H1 (cell line): ENCODE data around the gene EMC1. TPM values are rescaled to one million over a fixed set of nuclear protein-coding genes. Genes with fewer than 3 reads are reported as not detected.

Source experiments
- CTCF ChIA-PET: fragments of 300-600 bp; sonication (Branson Sonifier 250); formaldehyde crosslinking; loops from one replicate; lab custom pipeline; 2021; ENCODE audit not compliant: partially characterized antibody; lab: Charles Lee
- POLR2A ChIA-PET: fragments of 300-600 bp; sonication (Branson Sonifier 250); formaldehyde crosslinking; loops from one replicate; lab custom pipeline; 2021; ENCODE audit warnings: inconsistent platforms; ENCODE audit not compliant: partially characterized antibody; lab: Charles Lee
- DNase-seq, 2 experiments: peaks; one replicate each; pipeline versions ENCODE4 v3.0.0 to v3.0.0-alpha.2; 2010 to 2022; ENCODE audit warnings: low spot score in 2 of 2, low read depth in 1 of 2, mixed read lengths in 1 of 2
- FAIRE-seq: peaks from 2 replicates; lab custom pipeline; 2011; peaks lifted over from hg19 to GRCh38; lab: Jason Lieb, UNC
- H2AFZ ChIP-seq: 2 replicates; pipeline ENCODE4 v1.8.1; 2012; ENCODE audit warnings: low read length, inconsistent platforms
- H2AK5ac ChIP-seq: 2 replicates; pipeline ENCODE4 v1.6.1; 2013; ENCODE audit warnings: low read depth, low read length
- H2BK120ac ChIP-seq: replicated peaks from 2 replicates; pipeline ENCODE3; 2013; ENCODE audit warnings: low read depth, low read length, inconsistent platforms
- H2BK12ac ChIP-seq: 2 replicates; pipeline ENCODE4 v1.6.1; 2013; ENCODE audit warnings: low read depth, low read length
- H2BK15ac ChIP-seq: 2 replicates; pipeline ENCODE4 v1.6.1; 2013; ENCODE audit warnings: low read length
- H2BK20ac ChIP-seq: 2 replicates; pipeline ENCODE4 v1.6.1; 2013; ENCODE audit warnings: low read length
- H2BK5ac ChIP-seq: 2 replicates; pipeline ENCODE4 v1.6.1; 2013; ENCODE audit warnings: low read depth, low read length
- H3K14ac ChIP-seq: 2 replicates; pipeline ENCODE4 v1.6.1; 2013; ENCODE audit warnings: inconsistent platforms; ENCODE audit not compliant: insufficient read length
- H3K18ac ChIP-seq: 2 replicates; pipeline ENCODE4 v1.6.1; 2013; ENCODE audit warnings: low read length; ENCODE audit errors: extremely low read depth
- H3K23ac ChIP-seq: 2 replicates; pipeline ENCODE4 v1.6.1; 2013; ENCODE audit warnings: inconsistent platforms; ENCODE audit not compliant: insufficient read length
- H3K23me2 ChIP-seq: 2 replicates; pipeline ENCODE4 v1.6.1; 2013; ENCODE audit warnings: low read depth, low read length
- H3K27ac ChIP-seq: 2 replicates; pipeline ENCODE4 v1.6.1; 2011; ENCODE audit warnings: low read depth, low read length, inconsistent platforms
- H3K27me3 ChIP-seq, 4 experiments: replicated peaks in 1 of 4; 1 replicate in 1 of 4; 2 replicates in 3 of 4; pipeline versions ENCODE4 v1.6.1 to v1.8.1; 2011 to 2013; ENCODE audit warnings: low read length in 3 of 4, mild to moderate bottlenecking in 3 of 4, inconsistent platforms in 2 of 4, mixed read lengths in 2 of 4, moderate library complexity in 1 of 4; ENCODE audit not compliant: control insufficient read depth in 3 of 4, insufficient read depth in 3 of 4; ENCODE audit errors: extremely low read depth in 1 of 4
- H3K36me3 ChIP-seq, 4 experiments: 2 replicates each; pipeline versions ENCODE4 v1.6.1 to v1.8.1; 2011 to 2013; ENCODE audit warnings: mild to moderate bottlenecking in 4 of 4, low read length in 3 of 4, moderate library complexity in 2 of 4, control low read depth in 1 of 4, inconsistent platforms in 1 of 4; ENCODE audit not compliant: insufficient read depth in 4 of 4, control insufficient read depth in 2 of 4
- H3K4ac ChIP-seq: replicated peaks from 2 replicates; pipeline ENCODE3; 2013; ENCODE audit warnings: low read length, low read depth, mixed read lengths, inconsistent platforms; ENCODE audit not compliant: insufficient read length
- H3K4me1 ChIP-seq, 4 experiments: replicated peaks in 1 of 4; 1 replicate in 1 of 4; 2 replicates in 3 of 4; pipeline versions ENCODE4 v1.6.1 to v1.8.1; 2011 to 2013; ENCODE audit warnings: low read length in 3 of 4, inconsistent platforms in 2 of 4, mixed read lengths in 1 of 4; ENCODE audit not compliant: insufficient read depth in 4 of 4, control insufficient read depth in 3 of 4
- H3K4me2 ChIP-seq, 2 experiments: 2 replicates each; pipeline versions ENCODE4 v1.6.1 to v1.8.1; 2011 to 2013; ENCODE audit warnings: low read depth in 2 of 2, low read length in 2 of 2, control low read depth in 1 of 2, inconsistent platforms in 1 of 2, mild to moderate bottlenecking in 1 of 2; ENCODE audit not compliant: insufficient read depth in 1 of 2
- H3K4me3 ChIP-seq, 4 experiments: fragments of 200-600, 300-600 bp in 1 of 4; sonication (generic), shearing (Covaris generic), sonication (Bioruptor Twin) in 1 of 4; 2 replicates each; pipeline versions ENCODE4 v1.5.1 to v1.8.1; 2011 to 2016; ENCODE audit warnings: low read length in 4 of 4, low read depth in 3 of 4, control low read depth in 2 of 4, inconsistent platforms in 2 of 4, mild to moderate bottlenecking in 2 of 4, mixed read lengths in 1 of 4, moderate library complexity in 1 of 4; ENCODE audit not compliant: insufficient read depth in 2 of 4; ENCODE audit errors: extremely low read depth in 1 of 4
- H3K56ac ChIP-seq: replicated peaks from 2 replicates; pipeline ENCODE3; 2013; ENCODE audit warnings: low read depth, mild to moderate bottlenecking, mixed read lengths, low read length, inconsistent platforms; ENCODE audit not compliant: insufficient read length
- H3K79me1 ChIP-seq: 2 replicates; pipeline ENCODE4 v1.6.1; 2013; ENCODE audit warnings: low read depth, low read length, control low read depth
- H3K79me2 ChIP-seq, 2 experiments: 2 replicates each; pipeline versions ENCODE4 v1.6.1 to v1.8.1; 2012 to 2013; ENCODE audit warnings: low read length in 2 of 2, mild to moderate bottlenecking in 2 of 2, inconsistent platforms in 1 of 2; ENCODE audit not compliant: insufficient read depth in 2 of 2, control insufficient read depth in 1 of 2
- H3K9ac ChIP-seq, 4 experiments: replicated peaks in 1 of 4; 1 replicate in 1 of 4; 2 replicates in 3 of 4; pipeline versions ENCODE4 v1.6.1 to v1.8.1; 2011 to 2013; ENCODE audit warnings: low read depth in 3 of 4, low read length in 3 of 4, control low read depth in 2 of 4, mild to moderate bottlenecking in 2 of 4, moderate library complexity in 2 of 4, inconsistent platforms in 1 of 4; ENCODE audit errors: extremely low read depth in 1 of 4
- H3K9me3 ChIP-seq, 2 experiments: 2 replicates each; pipeline versions ENCODE4 v1.6.1 to v1.8.1; 2012 to 2013; ENCODE audit warnings: mild to moderate bottlenecking in 2 of 2, moderate library complexity in 2 of 2, control low read depth in 1 of 2, inconsistent platforms in 1 of 2, low read depth in 1 of 2, low read length in 1 of 2, mixed read lengths in 1 of 2; ENCODE audit not compliant: insufficient read depth in 2 of 2
- H4K20me1 ChIP-seq, 2 experiments: replicated peaks in 1 of 2; 2 replicates each; pipeline versions ENCODE3 to v1.8.1; 2011 to 2013; ENCODE audit warnings: inconsistent platforms in 2 of 2, low read length in 2 of 2, mild to moderate bottlenecking in 1 of 2; ENCODE audit not compliant: insufficient read depth in 2 of 2, control insufficient read depth in 1 of 2
- H4K5ac ChIP-seq: 2 replicates; pipeline ENCODE4 v1.6.1; 2013; ENCODE audit warnings: low read length, low read depth, mixed read lengths, inconsistent platforms; ENCODE audit not compliant: insufficient read length
- H4K8ac ChIP-seq: 2 replicates; pipeline ENCODE4 v1.8.0; 2013; ENCODE audit warnings: mild to moderate bottlenecking, moderate library complexity, low read length, inconsistent platforms; ENCODE audit not compliant: insufficient read depth; ENCODE audit errors: extremely low read depth
- H4K91ac ChIP-seq: replicated peaks from 2 replicates; pipeline ENCODE3; 2013; ENCODE audit warnings: low read length, mixed read lengths, inconsistent platforms; ENCODE audit not compliant: insufficient read length
- CREB1 ChIP-seq: IDR thresholded peaks from 2 replicates; pipeline ENCODE4 v1.6.1; 2012; ENCODE audit warnings: inconsistent platforms
- EP300 ChIP-seq, 2 experiments: IDR thresholded peaks; 1 replicate in 1 of 2; 2 replicates in 1 of 2; pipeline ENCODE4 v1.6.1; 2011 to 2012; ENCODE audit warnings: low read depth in 2 of 2, low read length in 2 of 2, mild to moderate bottlenecking in 2 of 2, borderline replicate concordance in 1 of 2, inconsistent platforms in 1 of 2, moderate library complexity in 1 of 2
- EZH2 ChIP-seq: fragments of 200-600 bp; sonication (generic); IDR thresholded peaks from 2 replicates; pipeline ENCODE4 v1.7.1; 2012; ENCODE audit warnings: low read depth, mild to moderate bottlenecking, moderate library complexity, low read length, inconsistent platforms; ENCODE audit not compliant: severe bottlenecking
- HDAC6 ChIP-seq: IDR thresholded peaks from one replicate; pipeline ENCODE4 v1.7.1; 2012; ENCODE audit warnings: low read depth, mild to moderate bottlenecking, inconsistent platforms, low read length, moderate library complexity
- RFX5 ChIP-seq: IDR thresholded peaks from 2 replicates; pipeline ENCODE4 v1.6.1; 2011; ENCODE audit warnings: low read depth, low read length, improper control_type of control experiment, borderline replicate concordance
- SAP30 ChIP-seq: fragments of 300-600 bp; sonication (generic); IDR thresholded peaks from 2 replicates; pipeline ENCODE4 v1.7.1; 2012; ENCODE audit warnings: low read length, moderate library complexity, mild to moderate bottlenecking, inconsistent platforms; ENCODE audit not compliant: insufficient read depth, insufficient replicate concordance
- SIRT6 ChIP-seq: IDR thresholded peaks from one replicate; pipeline ENCODE4 v1.7.1; 2012; ENCODE audit warnings: low read length, inconsistent platforms
- SP1 ChIP-seq: IDR thresholded peaks from 2 replicates; pipeline ENCODE4 v1.6.1; 2011; ENCODE audit warnings: low read depth, low read length
- SRF ChIP-seq: IDR thresholded peaks from 2 replicates; pipeline ENCODE4 v1.6.1; 2011; ENCODE audit warnings: mild to moderate bottlenecking, low read depth, low read length, moderate library complexity
- TAF1 ChIP-seq: IDR thresholded peaks from 2 replicates; pipeline ENCODE4 v1.6.1; 2011; ENCODE audit warnings: mild to moderate bottlenecking, low read depth, low read length
- TAF7 ChIP-seq: optimal IDR thresholded peaks from 2 replicates; pipeline ENCODE3; 2011; ENCODE audit warnings: low read depth, mild to moderate bottlenecking, inconsistent platforms, low read length, moderate library complexity, borderline replicate concordance
- TCF12 ChIP-seq: IDR thresholded peaks from 2 replicates; pipeline ENCODE4 v1.6.1; 2011; ENCODE audit warnings: low read depth, mild to moderate bottlenecking, low read length
- TEAD4 ChIP-seq: IDR thresholded peaks from 2 replicates; pipeline ENCODE4 v1.6.1; 2012; ENCODE audit warnings: low read depth, low read length, inconsistent platforms, mixed read lengths
- WGBS, 2 experiments: shearing (Covaris generic) in 1 of 2; methylation state at CpG; one replicate each; pipeline versions ENCODE4 v1.1.6 to v1.1.7; 2013 to 2015; ENCODE audit warnings: low lambda C conversion rate in 2 of 2, mixed read lengths in 2 of 2, inconsistent platforms in 1 of 2, low coverage in 1 of 2, missing lambda C conversion rate in 1 of 2; ENCODE audit not compliant: insufficient replicate concordance in 2 of 2, insufficient coverage in 1 of 2, insufficient read length in 1 of 2; ENCODE audit errors: extremely low coverage in 1 of 2, missing lambda C conversion rate in 1 of 2; 5-methylcytosine and 5-hydroxymethylcytosine counted together
- polyA plus RNA-seq, 7 experiments: library from polyadenylated mRNA; depleted of rRNA in 3 of 7; stranded (reverse) in 5 of 7; unstranded in 2 of 7; fragments of >200 nt in 5 of 7; fragments of 200-250 nt in 2 of 7; gene quantifications; 1 replicate in 5 of 7; 2 replicates in 1 of 7; 4 replicates in 1 of 7; pipeline versions ENCODE4 v1.2.1 to v1.2.3, GENCODE V29; 2011 to 2013; ENCODE audit warnings: missing spikeins in 2 of 7, mixed read lengths in 2 of 7
- total RNA-seq: library from RNA; stranded (reverse); fragmentation: NEBNext Ultra II Directional; extraction: Animal tissue kit (Norgen Biotek cat#: 25700); gene quantifications from 2 replicates; pipeline ENCODE4 v1.2.1, GENCODE V29; 2021

The EMC1 gene
- total and polyA plus RNA-seq, 2 of the 8 experiments (the other 6 are each of a cell fraction or from before 2014, with no cell fraction given), result 51.0 to 53.5 TPM

DNA sequence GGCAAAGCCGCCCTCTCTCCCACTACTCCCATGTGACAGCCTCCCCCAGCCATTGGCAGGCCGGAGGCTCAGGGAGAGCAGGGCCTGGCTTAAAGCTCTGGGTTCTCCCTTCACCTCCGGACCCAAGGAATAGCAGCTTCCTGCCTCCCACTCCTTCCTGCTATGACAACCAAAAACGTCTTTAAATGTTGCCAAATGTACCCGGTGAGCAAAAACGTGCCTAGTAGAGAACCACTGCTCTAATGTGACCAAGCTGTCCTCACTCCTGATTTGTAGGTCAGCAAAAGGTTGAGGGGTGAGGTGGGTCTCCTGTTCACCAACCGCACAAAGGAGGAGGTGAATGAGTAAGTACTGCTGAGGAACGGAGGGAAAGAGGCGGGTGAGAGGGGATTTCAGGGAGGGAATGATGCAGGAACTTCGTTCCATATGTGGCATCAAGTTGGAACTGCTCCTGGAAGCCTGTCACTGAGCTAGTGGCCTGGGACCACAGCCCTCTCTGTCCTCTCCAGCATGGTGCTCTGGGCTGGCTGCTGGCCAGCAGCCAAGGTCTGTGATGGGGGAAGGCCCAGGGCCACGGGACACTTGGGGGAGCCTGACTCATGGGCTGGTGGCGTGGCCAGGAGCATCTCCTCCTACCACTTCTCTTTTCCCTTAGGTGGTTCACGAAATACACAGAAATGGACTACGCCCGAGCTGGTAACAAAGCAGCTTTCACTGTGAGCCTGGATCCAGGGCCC lies 6.0 kb upstream of the EMC1 start:
- H3K4ac ChIP-seq, result no peak overlapping the region
- H4K8ac ChIP-seq, result no peak overlapping the region
- no peak overlapping the region for H3K56ac ChIP-seq
- H3K27ac ChIP-seq, result no peak overlapping the region
- H3K9me3 ChIP-seq, result no peaks in the 10 kb centered on the region
- H2BK15ac ChIP-seq, result no peak overlapping the region
- no peak overlapping the region for H3K14ac ChIP-seq
- H3K79me1 ChIP-seq, result peaks cover 14% of the 10 kb centered on the region
- ChIA-PET POLR2A (interaction anchor here (0.6 to 1.6 kb wide), 8 partner anchors 10 to 60 kb away, joined by 3 read pairs; no protein-coding TSS in a partner anchor), CTCF (interaction anchor here (0.5 to 1.0 kb wide), 6 partner anchors 10 to 183 kb away, joined by 3 to 6 read pairs (median 3); no protein-coding TSS in a partner anchor)
- no peak overlapping the region for H3K4me3 ChIP-seq
- no peak overlapping the region for H3K4me2 ChIP-seq
- no peak overlapping the region for H3K9ac ChIP-seq
- H3K23ac ChIP-seq, result no peak overlapping the region
- H4K20me1 ChIP-seq, result peaks cover 12 to 33% of the 10 kb centered on the region in 2 experiments
- H3K27me3 ChIP-seq, result no peaks in the 10 kb centered on the region
- WGBS, 2 experiments, result 81% methylated on average over 15 of the region's 15 CpGs; no CpG with 5 or more reads in 1 of the 2 experiments
- no peak overlapping the region for H4K5ac ChIP-seq
- no peak overlapping the region for H2AK5ac ChIP-seq
- FAIRE-seq, result no peak
- H2BK20ac ChIP-seq, result no peak overlapping the region
- H2BK5ac ChIP-seq, result no peak overlapping the region
- peaks cover 17 to 38% of the 10 kb centered on the region in 2 experiments for H3K79me2 ChIP-seq
- no peak overlapping the region for H2BK12ac ChIP-seq
- H3K4me1 ChIP-seq, result peaks cover 0 to 10% (median 6%) of the 10 kb centered on the region in 4 experiments; a peak in 5 of 7 replicates
- H3K18ac ChIP-seq, result no peak overlapping the region
- H4K91ac ChIP-seq, result no peak overlapping the region
- no peak for DNase-seq
- no peak overlapping the region for H2BK120ac ChIP-seq
- H3K23me2 ChIP-seq, result no peaks in the 10 kb centered on the region; the same call in 1 of the 2 replicates
- H3K36me3 ChIP-seq, result peaks cover 39 to 59% (median 51%) of the 10 kb centered on the region in 4 experiments
- no peak overlapping the region for H2AFZ ChIP-seq
- TF ChIP-seq SRF, result no peak
- no peak for TF ChIP-seq HDAC6
- TF ChIP-seq CREB1, result no peak
- TF ChIP-seq TAF7, result no peak
- no peak for TF ChIP-seq TAF1
- no peak for TF ChIP-seq EZH2
- no peak for TF ChIP-seq SP1
- TF ChIP-seq TEAD4, result no peak
- no peak for TF ChIP-seq SIRT6
- TF ChIP-seq RFX5, result no peak
- TF ChIP-seq TCF12, result no peak
- TF ChIP-seq SAP30, result no peak
- no peak for TF ChIP-seq EP300 (IDR thresholded peaks at IDR 0.05; ENCODE audit: borderline replicate concordance in 1 of 2, low read depth in 2 of 2, low read length in 2 of 2)
